HepG2 (cell line): Measurements from ENCODE around the gene SRSF6. TPM values are rescaled to one million over a fixed set of nuclear protein-coding genes. Genes with fewer than 3 reads are reported as not detected.

Source experiments
- ARID3A ChIP-seq: IDR thresholded peaks from 2 replicates; pipeline ENCODE4 v1.6.1; 2012; ENCODE audit warnings: low read depth, low read length, improper control_type of control experiment
- FUBP1 ChIP-seq: sonication (generic); formaldehyde crosslinking; IDR thresholded peaks from 2 replicates; pipeline ENCODE4 v1.5.1; 2020; ENCODE audit warnings: missing genetic modification reagents, mild to moderate bottlenecking, borderline replicate concordance
- HIVEP1 ChIP-seq: sonication (generic); formaldehyde crosslinking; IDR thresholded peaks from 2 replicates; pipeline ENCODE4 v1.4.0; 2020; ENCODE audit warnings: mild to moderate bottlenecking, missing genetic modification reagents
- HNF1B ChIP-seq: sonication (generic); formaldehyde crosslinking; IDR thresholded peaks from 2 replicates; pipeline ENCODE4 v1.5.1; 2020; ENCODE audit warnings: mild to moderate bottlenecking, moderate library complexity, missing genetic modification reagents
- IKZF4 ChIP-seq: sonication (generic); formaldehyde crosslinking; IDR thresholded peaks from 2 replicates; pipeline ENCODE4 v1.5.1; 2020; ENCODE audit warnings: borderline replicate concordance, mild to moderate bottlenecking, low read depth, missing genetic modification reagents; ENCODE audit errors: not compliant biosample characterization
- ISL2 ChIP-seq: sonication (generic); formaldehyde crosslinking; IDR thresholded peaks from 2 replicates; pipeline ENCODE4 v1.5.0; 2020; ENCODE audit warnings: missing genetic modification reagents
- KLF6 ChIP-seq: IDR thresholded peaks from 2 replicates; pipeline ENCODE4 v1.8.0; 2016; ENCODE audit warnings: missing biosample characterization, missing genetic modification reagents
- KLF9 ChIP-seq: IDR thresholded peaks from 2 replicates; pipeline ENCODE4 v1.6.1; 2016; ENCODE audit warnings: low read depth
- NPAS2 ChIP-seq: sonication (generic); formaldehyde crosslinking; IDR thresholded peaks from 2 replicates; pipeline ENCODE4 v1.8.0; 2022; ENCODE audit warnings: mild to moderate bottlenecking, missing genetic modification reagents, borderline replicate concordance
- SIX1 ChIP-seq: sonication (generic); formaldehyde crosslinking; IDR thresholded peaks from 2 replicates; pipeline ENCODE4 v1.4.0; 2020; ENCODE audit warnings: missing genetic modification reagents, borderline replicate concordance
- SMAD3 ChIP-seq: sonication (generic); formaldehyde crosslinking; IDR thresholded peaks from 2 replicates; pipeline ENCODE4 v1.4.0; 2020; ENCODE audit warnings: missing genetic modification reagents
- STAG1 ChIP-seq: sonication (generic); formaldehyde crosslinking; IDR thresholded peaks from 2 replicates; pipeline ENCODE4 v1.4.0; 2020; ENCODE audit warnings: missing genetic modification reagents
- TSC22D2 ChIP-seq: sonication (generic); formaldehyde crosslinking; IDR thresholded peaks from 2 replicates; pipeline ENCODE4 v1.5.1; 2020; ENCODE audit warnings: missing genetic modification reagents, mild to moderate bottlenecking, borderline replicate concordance
- ZFY ChIP-seq: sonication (generic); formaldehyde crosslinking; IDR thresholded peaks from 2 replicates; pipeline ENCODE4 v1.4.0; 2020; ENCODE audit warnings: missing genetic modification reagents
- ZKSCAN8 ChIP-seq: IDR thresholded peaks from 2 replicates; pipeline ENCODE4 v1.6.1; 2016; ENCODE audit warnings: borderline replicate concordance, missing genetic modification reagents, missing compliant biosample characterization
- ZNF44 ChIP-seq: sonication (generic); formaldehyde crosslinking; IDR thresholded peaks from 2 replicates; pipeline ENCODE4 v1.5.1; 2020; ENCODE audit warnings: mild to moderate bottlenecking, missing genetic modification reagents
- ZNF580 ChIP-seq: IDR thresholded peaks from 2 replicates; pipeline ENCODE4 v1.6.1; 2016; ENCODE audit warnings: low read depth, borderline replicate concordance
- ZNF615 ChIP-seq: sonication (generic); formaldehyde crosslinking; IDR thresholded peaks from 2 replicates; pipeline ENCODE4 v1.5.0; 2020; ENCODE audit warnings: mild to moderate bottlenecking, missing genetic modification reagents, borderline replicate concordance
- ZNF740 ChIP-seq: sonication (generic); formaldehyde crosslinking; IDR thresholded peaks from 2 replicates; pipeline ENCODE4 v1.4.0; 2020; ENCODE audit warnings: missing genetic modification reagents
- ZNF781 ChIP-seq: sonication (generic); formaldehyde crosslinking; IDR thresholded peaks from 2 replicates; pipeline ENCODE4 v1.5.1; 2020; ENCODE audit warnings: borderline replicate concordance, mild to moderate bottlenecking, missing genetic modification reagents; ENCODE audit errors: not compliant biosample characterization
- ZSCAN20 ChIP-seq: sonication (generic); formaldehyde crosslinking; IDR thresholded peaks from 2 replicates; pipeline ENCODE4 v1.4.0; 2020; ENCODE audit warnings: missing genetic modification reagents, mild to moderate bottlenecking, borderline replicate concordance
- polyA plus RNA-seq, 8 experiments: library from polyadenylated mRNA; depleted of rRNA in 3 of 8; stranded (reverse) in 7 of 8; unstranded in 1 of 8; fragments of >200 nt; fragmentation: Illumina TruSeq in 4 of 8; extraction: Trizol in 4 of 8; gene quantifications; 2 replicates each; pipeline versions ENCODE4 v1.2.1 to v1.2.3, GENCODE V29; 2011 to 2016; ENCODE audit warnings: low read depth in 4 of 8, missing spikeins in 1 of 8, mixed read lengths in 1 of 8; ENCODE audit not compliant: insufficient read depth in 1 of 8
- total RNA-seq, 5 experiments: library from RNA; depleted of rRNA; stranded (reverse); fragments of >200 nt; fragmentation: Illumina TruSeq; extraction: Trizol; gene quantifications; 2 replicates each; pipeline ENCODE4 v1.2.3, GENCODE V29; 2016; ENCODE audit warnings: low read depth in 1 of 5

The SRSF6 gene
- total and polyA plus RNA-seq, 2 of the 13 experiments (the other 11 are each of a cell fraction or from before 2014, with no cell fraction given), result 156 to 194 TPM

GRCh38 chr20:43448748-43449535, 8.8 kb upstream of the SRSF6 start (continued):
- TF ChIP-seq NPAS2 (no peak), IKZF4 (peak; percentile 41), ZSCAN20 (CRISPR knock-in tag) (0 out of 2 replicates have a peak, but pooled peaks have one; percentile 71), ZNF781 (CRISPR knock-in tag) (peak; percentile 47), TSC22D2 (CRISPR knock-in tag) (peak; percentile 92; the same call in 1 of the 2 replicates), ARID3A (peak; percentile 69; the same call in 1 of the 2 replicates), ZNF740 (no peak), KLF6 (no peak), ZNF44 (0 out of 2 replicates have a peak, but pooled peaks have one; percentile 30), KLF9 (CRISPR knock-in tag) (0 out of 2 replicates have a peak, but pooled peaks have one; percentile 16), STAG1 (CRISPR knock-in tag) (peak; percentile 98), ZKSCAN8 (CRISPR knock-in tag) (peak; percentile 19; the same call in 1 of the 2 replicates), ZFY (no peak), ISL2 (CRISPR knock-in tag) (0 out of 2 replicates have a peak, but pooled peaks have one; percentile 22), SIX1 (CRISPR knock-in tag) (0 out of 2 replicates have a peak, but pooled peaks have one; percentile 30), FUBP1 (CRISPR knock-in tag) (0 out of 2 replicates have a peak, but pooled peaks have one; percentile 33), SMAD3 (peak; percentile 40; the same call in 1 of the 2 replicates), ZNF580 (CRISPR knock-in tag) (0 out of 2 replicates have a peak, but pooled peaks have one; percentile 25), HNF1B (peak; percentile 46; the same call in 1 of the 2 replicates), HIVEP1 (CRISPR knock-in tag) (no peak), ZNF615 (CRISPR knock-in tag) (0 out of 2 replicates have a peak, but pooled peaks have one; percentile 40)
